GM23338 (cell line): ENCODE results near the gene PDE4D. TPM values are rescaled to one million over a fixed set of nuclear protein-coding genes. Genes with fewer than 3 reads are reported as not detected.
A peak's percentile ranks its signal among the peaks of the same experiment; 100 is the strongest.

ENCODE experiments used
- ATAC-seq: fragments of 200-7000 bp; cut with Tn5 transposase; 3 replicates; pipeline ENCODE4 v1.9.1; 2020
- DNase-seq: peaks from one replicate; pipeline ENCODE4 v3.0.0-alpha.2; 2015; ENCODE audit warnings: low spot score
- H2AFZ ChIP-seq: fragments of 200-600 bp; sonication (generic); 2 replicates; pipeline ENCODE4 v1.8.0; 2016; ENCODE audit warnings: antibody characterized with exemption, mild to moderate bottlenecking, moderate library complexity
- H3F3A ChIP-seq: fragments of 200-600 bp; sonication (generic); replicated peaks from 2 replicates; pipeline ENCODE4 v1.8.0; 2017; ENCODE audit warnings: antibody characterized with exemption, mixed run types, low read depth
- H3K27ac ChIP-seq: fragments of 200-600 bp; sonication (generic); 2 replicates; pipeline ENCODE4 v1.6.1; 2016; ENCODE audit warnings: low read depth
- H3K27me3 ChIP-seq: fragments of 200-600 bp; sonication (generic); 2 replicates; pipeline ENCODE4 v1.8.0; 2016; ENCODE audit warnings: mild to moderate bottlenecking, mixed run types, moderate library complexity; ENCODE audit not compliant: insufficient read depth
- H3K36me3 ChIP-seq: fragments of 200-600 bp; sonication (generic); 2 replicates; pipeline ENCODE4 v1.8.0; 2016; ENCODE audit warnings: mild to moderate bottlenecking; ENCODE audit not compliant: insufficient read depth
- H3K4me1 ChIP-seq: fragments of 200-600 bp; sonication (generic); 2 replicates; pipeline ENCODE4 v1.8.0; 2016; ENCODE audit warnings: mild to moderate bottlenecking, moderate library complexity; ENCODE audit not compliant: insufficient read depth
- H3K4me2 ChIP-seq: fragments of 200-600 bp; sonication (generic); 2 replicates; pipeline ENCODE4 v1.7.1; 2017; ENCODE audit warnings: mixed run types
- H3K4me3 ChIP-seq: fragments of 200-600 bp; sonication (generic); 2 replicates; pipeline ENCODE4 v1.6.1; 2016; ENCODE audit warnings: mixed run types
- H3K79me2 ChIP-seq: fragments of 200-600 bp; sonication (generic); replicated peaks from 2 replicates; pipeline ENCODE4 v1.8.0; 2017; ENCODE audit warnings: mild to moderate bottlenecking; ENCODE audit not compliant: insufficient read depth
- H3K9me2 ChIP-seq: fragments of 200-600 bp; sonication (generic); 2 replicates; pipeline ENCODE4 v1.8.0; 2017; ENCODE audit not compliant: insufficient read depth
- H4K20me1 ChIP-seq: fragments of 200-600 bp; sonication (generic); replicated peaks from 2 replicates; pipeline ENCODE4 v1.8.0; 2017; ENCODE audit warnings: mild to moderate bottlenecking; ENCODE audit not compliant: insufficient read depth
- H3K27ac Mint-ChIP-seq: 2 replicates; pipeline ENCODE4 v1.8.0; 2020; ENCODE audit warnings: inconsistent platforms, mild to moderate bottlenecking, moderate library complexity, mixed read lengths
- H3K27me3 Mint-ChIP-seq: 3 replicates; pipeline ENCODE4 v1.8.0; 2022; ENCODE audit warnings: low read depth, mild to moderate bottlenecking, moderate library complexity, mixed read lengths, inconsistent platforms; ENCODE audit not compliant: insufficient read depth, poor library complexity
- H3K36me3 Mint-ChIP-seq: 3 replicates; pipeline ENCODE4 v1.8.0; 2021; ENCODE audit warnings: low read depth, mild to moderate bottlenecking, inconsistent platforms, moderate library complexity, mixed read lengths
- H3K4me1 Mint-ChIP-seq: 3 replicates; pipeline ENCODE4 v1.8.0; 2020; ENCODE audit warnings: mild to moderate bottlenecking, inconsistent platforms, mixed read lengths
- H3K4me3 Mint-ChIP-seq: 3 replicates; pipeline ENCODE4 v1.8.0; 2021; ENCODE audit warnings: moderate library complexity, mild to moderate bottlenecking, inconsistent platforms, mixed read lengths
- H3K9me3 Mint-ChIP-seq: 3 replicates; pipeline ENCODE4 v1.8.0; 2020; ENCODE audit warnings: moderate library complexity, mild to moderate bottlenecking, inconsistent platforms, mixed read lengths
- CREB1 ChIP-seq: fragments of 250-450 bp; sonication (Bioruptor Pico); IDR thresholded peaks from 2 replicates; pipeline ENCODE4 v1.5.0; 2020; ENCODE audit warnings: low read depth, mild to moderate bottlenecking, moderate library complexity
- CTCF ChIP-seq, 2 experiments: fragments of 200-600 bp in 1 of 2; sonication (generic) in 1 of 2; conservative IDR thresholded peaks; 2 replicates each; pipeline versions ENCODE4 v1.5.1 to v1.6.1; 2016 to 2017; ENCODE audit warnings: antibody characterized with exemption in 2 of 2, low read depth in 2 of 2, mild to moderate bottlenecking in 2 of 2, moderate library complexity in 1 of 2
- EZH2phosphoT487 ChIP-seq: fragments of 200-600 bp; sonication (generic); IDR thresholded peaks from one replicate; pipeline ENCODE4 v1.8.1; 2018; ENCODE audit warnings: antibody characterized with exemption; ENCODE audit not compliant: unreplicated experiment
- NANOG ChIP-seq: IDR thresholded peaks from 2 replicates; pipeline ENCODE4 v1.6.1; 2016; ENCODE audit warnings: antibody characterized with exemption, borderline replicate concordance
- REST ChIP-seq: IDR thresholded peaks from one replicate; pipeline ENCODE4 v1.6.1; 2018; ENCODE audit warnings: antibody characterized with exemption; ENCODE audit not compliant: unreplicated experiment
- polyA plus RNA-seq: library from polyadenylated mRNA; unstranded; fragments of >200 nt; fragmentation: Nextera tagmentation; extraction: Ambion mirVana; gene quantifications from 2 replicates; pipeline ENCODE4 v1.2.1, GENCODE V29; 2016
- total RNA-seq: library from RNA; depleted of rRNA; stranded (reverse); fragments of >200 nt; shearing (Covaris generic); gene quantifications from 2 replicates; pipeline ENCODE4 v1.2.3, GENCODE V29; 2014
- TF ChIP-seq, protein P1 (sequence below): IDR thresholded peaks from 2 replicates; pipeline ENCODE4 v1.6.1; 2016; ENCODE audit warnings: antibody characterized with exemption

PDE4D gene
- total and polyA plus RNA-seq, 2 experiments from 2014 or later, result 2.1 to 4.7 TPM

DNA sequence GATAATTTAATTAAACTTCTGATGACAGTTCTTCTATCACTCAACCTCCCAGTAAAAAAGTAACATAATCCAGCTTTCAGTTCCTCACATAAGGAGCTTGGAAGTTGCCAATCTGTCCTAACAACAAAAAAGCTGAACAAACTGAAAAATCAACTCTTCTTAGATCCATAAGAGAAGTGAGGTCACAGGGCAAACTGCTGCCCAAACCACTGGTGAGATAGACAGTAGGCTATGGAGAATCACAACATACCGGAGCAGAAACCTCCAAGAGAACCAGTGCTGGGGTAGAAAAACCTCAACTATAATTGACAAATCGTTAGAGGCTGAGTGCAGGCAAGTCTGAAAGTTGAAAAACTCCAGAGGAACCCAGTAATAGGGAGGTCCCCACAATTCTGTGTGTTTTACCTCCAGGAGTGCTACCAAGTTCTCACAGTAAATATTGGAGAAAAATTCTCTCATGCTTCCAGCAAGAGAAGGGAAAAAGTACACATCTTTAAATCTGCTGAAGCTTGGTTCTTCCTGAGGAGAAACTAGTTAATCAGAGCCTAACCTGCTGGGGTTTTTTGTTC lies 300.0 kb downstream of the PDE4D start (continued):
- TF ChIP-seq, protein P1, sequence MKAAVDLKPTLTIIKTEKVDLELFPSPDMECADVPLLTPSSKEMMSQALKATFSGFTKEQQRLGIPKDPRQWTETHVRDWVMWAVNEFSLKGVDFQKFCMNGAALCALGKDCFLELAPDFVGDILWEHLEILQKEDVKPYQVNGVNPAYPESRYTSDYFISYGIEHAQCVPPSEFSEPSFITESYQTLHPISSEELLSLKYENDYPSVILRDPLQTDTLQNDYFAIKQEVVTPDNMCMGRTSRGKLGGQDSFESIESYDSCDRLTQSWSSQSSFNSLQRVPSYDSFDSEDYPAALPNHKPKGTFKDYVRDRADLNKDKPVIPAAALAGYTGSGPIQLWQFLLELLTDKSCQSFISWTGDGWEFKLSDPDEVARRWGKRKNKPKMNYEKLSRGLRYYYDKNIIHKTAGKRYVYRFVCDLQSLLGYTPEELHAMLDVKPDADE, result no peak
- TF ChIP-seq EZH2phosphoT487, result no peak
- TF ChIP-seq NANOG, result no peak

- H2AFZ ChIP-seq, result 0 out of 2 replicates have a peak overlapping the region, but pooled peaks have one; percentile 19
- H3K79me2 ChIP-seq, result no peaks in the 10 kb centered on the region
- no peak overlapping the region for H3K27ac ChIP-seq
- H3K27me3 Mint-ChIP-seq, result peaks cover 6% of the 10 kb centered on the region
- peaks cover 24% of the 10 kb centered on the region for H3K4me1 ChIP-seq
- DNase-seq (no peak), ATAC-seq (no peak)
- H3K36me3 ChIP-seq, result no peaks in the 10 kb centered on the region
- H3K9me3 Mint-ChIP-seq, result no peaks in the 10 kb centered on the region; the same call in 2 of the 3 replicates
- H4K20me1 ChIP-seq, result no peaks in the 10 kb centered on the region
- H3K27me3 ChIP-seq, result no peaks in the 10 kb centered on the region
- H3K4me3 ChIP-seq, result no peak overlapping the region
- no peak overlapping the region for H3K27ac Mint-ChIP-seq
- no peaks in the 10 kb centered on the region for H3F3A ChIP-seq
- H3K36me3 Mint-ChIP-seq, result peaks cover 4% of the 10 kb centered on the region; the same call in 1 of the 3 replicates
- no peaks in the 10 kb centered on the region for H3K9me2 ChIP-seq
- TF ChIP-seq CTCF (conservative IDR thresholded peaks at IDR 0.05; ENCODE audit: low read depth in 2 of 2), result no peak
- H3K4me2 ChIP-seq, result no peak overlapping the region
- H3K4me1 Mint-ChIP-seq, result peaks cover 28% of the 10 kb centered on the region
- no peak overlapping the region for H3K4me3 Mint-ChIP-seq
Measured at GRCh38 chr5:59592101-59592500, 301.4 kb downstream of the PDE4D start.

DNA sequence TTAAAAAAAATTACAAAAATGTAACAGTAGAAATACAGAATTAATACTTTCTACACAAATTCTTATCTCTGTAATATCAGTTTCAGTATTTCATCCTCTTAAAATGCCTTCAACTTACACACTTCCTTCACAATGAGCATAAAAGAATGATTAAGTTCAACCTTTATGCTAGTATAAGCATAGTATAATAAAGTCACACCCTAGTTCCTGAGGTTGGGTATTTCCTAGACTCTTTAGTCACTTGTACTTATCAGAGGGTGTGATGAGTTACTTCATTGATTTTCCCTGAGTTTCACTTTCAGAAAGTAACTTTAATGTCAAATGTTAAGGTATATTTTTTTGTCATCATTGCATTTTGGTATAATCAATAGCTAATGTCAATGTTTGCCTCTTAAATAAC lies 302.4 kb downstream of the PDE4D start:
- Mint-ChIP-seq H3K36me3 (peaks cover 4% of the 10 kb centered on the region; the same call in 1 of the 3 replicates), H3K4me1 (peaks cover 29% of the 10 kb centered on the region), H3K9me3 (no peaks in the 10 kb centered on the region; the same call in 2 of the 3 replicates), H3K27ac (no peak overlapping the region), H3K27me3 (peaks cover 5% of the 10 kb centered on the region), H3K4me3 (no peak overlapping the region)
- Histone ChIP-seq H3K9me2 (no peaks in the 10 kb centered on the region), H3K4me2 (no peak overlapping the region), H3F3A (no peaks in the 10 kb centered on the region), H3K27me3 (no peaks in the 10 kb centered on the region), H2AFZ (peak overlapping the region; percentile 33; the same call in 1 of the 2 replicates), H3K36me3 (no peaks in the 10 kb centered on the region), H3K4me1 (peaks cover 29% of the 10 kb centered on the region), H3K27ac (no peak overlapping the region), H3K4me3 (no peak overlapping the region), H3K79me2 (no peaks in the 10 kb centered on the region), H4K20me1 (no peaks in the 10 kb centered on the region)
- ATAC-seq (no peak), DNase-seq (no peak)
- TF ChIP-seq CREB1 (CRISPR knock-in tag) (no peak), EZH2phosphoT487 (no peak), REST (no peak)
